ENCODE results near the gene TLX1.

GRCh38 chr10:101144053-101144452, 13.0 kb downstream of the TLX1 start:
- TF ChIP-seq CTCF (IDR thresholded peaks at IDR 0.05; ENCODE audit: low read depth, low read length, missing input control) (no peak), YY1 (IDR thresholded peaks at IDR 0.05) (no peak), RAD21 (IDR thresholded peaks at IDR 0.05) (no peak)
